ENCODE results near the gene TMC5. TPM values are rescaled to one million over a fixed set of nuclear protein-coding genes. Genes with fewer than 3 reads are reported as not detected.

The TMC5 gene
- total RNA-seq, 1 experiment from 2014 or later = 3.5 TPM

- no TSS peak for BruUV-seq (replicated peaks)
- POLR2A ChIA-PET (ENCODE audit: low non-redundant PET) = no interaction called here
- no peaks in the 10 kb centered on the region for H3K4me1 ChIP-seq (ENCODE audit: insufficient read depth, low read length, poor library complexity, severe bottlenecking)
- CTCF ChIA-PET = no interaction called here
- no peaks in the 10 kb centered on the region for H3K27me3 ChIP-seq (replicated peaks; ENCODE audit: insufficient read depth, low read depth, low read length, poor library complexity)
- H3K9me3 ChIP-seq (ENCODE audit: low read depth, low read length, poor library complexity, severe bottlenecking) = no peaks in the 10 kb centered on the region
- TF ChIP-seq CTCF (conservative IDR thresholded peaks at IDR 0.05; ENCODE audit: low read depth, low read length) = no peak
- TF ChIP-seq EZH2 (IDR thresholded peaks at IDR 0.05; ENCODE audit: borderline replicate concordance, low read depth, low read length, poor library complexity, severe bottlenecking) = no peak
- no peak overlapping the region for H3K4me3 ChIP-seq (ENCODE audit: low read depth, low read length, poor library complexity, severe bottlenecking)
- intact Hi-C loops (cut with micrococcal nuclease; ENCODE audit: unreplicated experiment) = no loop called here
- H3K36me3 ChIP-seq (ENCODE audit: insufficient read depth, low read length, poor library complexity, severe bottlenecking) = peaks cover 14% of the 10 kb centered on the region
- DNase-seq (ENCODE audit: low spot score) = no peak
- no peak overlapping the region for H3K27ac ChIP-seq (ENCODE audit: low read depth, low read length, poor library complexity, severe bottlenecking)
Measured at GRCh38 chr16:19499481-19499880, 81.8 kb downstream of the TMC5 start.

GRCh38 chr16:19502395-19503131 is 84.9 kb downstream of the TMC5 start:
- POLR2A ChIA-PET (ENCODE audit: low non-redundant PET) = interaction anchor here (0.6 kb wide), 1 partner anchor 89 kb away, joined by 11 read pairs; no protein-coding TSS in a partner anchor
- intact Hi-C loops (cut with micrococcal nuclease; ENCODE audit: unreplicated experiment) = loop anchor here (1.0 kb wide), 2 partner anchors 113 to 416 kb away; no protein-coding TSS in a partner anchor
- no peak for TF ChIP-seq EZH2 (IDR thresholded peaks at IDR 0.05; ENCODE audit: borderline replicate concordance, low read depth, low read length, poor library complexity, severe bottlenecking)
- TF ChIP-seq CTCF (conservative IDR thresholded peaks at IDR 0.05; ENCODE audit: low read depth, low read length) = peak; percentile 87
- peaks cover 31% of the 10 kb centered on the region for H3K36me3 ChIP-seq (ENCODE audit: insufficient read depth, low read length, poor library complexity, severe bottlenecking)
- no peaks in the 10 kb centered on the region for H3K4me1 ChIP-seq (ENCODE audit: insufficient read depth, low read length, poor library complexity, severe bottlenecking)
- H3K9me3 ChIP-seq (ENCODE audit: low read depth, low read length, poor library complexity, severe bottlenecking) = no peaks in the 10 kb centered on the region
- no TSS peak for BruUV-seq (replicated peaks)
- H3K27ac ChIP-seq (ENCODE audit: low read depth, low read length, poor library complexity, severe bottlenecking) = no peak overlapping the region
- no peaks in the 10 kb centered on the region for H3K27me3 ChIP-seq (replicated peaks; ENCODE audit: insufficient read depth, low read depth, low read length, poor library complexity)
- DNase-seq (ENCODE audit: low spot score) = peak; percentile 82
- no peak overlapping the region for H3K4me3 ChIP-seq (ENCODE audit: low read depth, low read length, poor library complexity, severe bottlenecking)
- CTCF ChIA-PET = interaction anchor here (0.5 to 2.3 kb wide), 8 partner anchors 14 to 417 kb away, joined by 3 to 18 read pairs (median 6); no protein-coding TSS in a partner anchor

GRCh38 chr16:19503461-19504075 is 85.9 kb downstream of the TMC5 start:
- no TSS peak for BruUV-seq (replicated peaks)
- POLR2A ChIA-PET (ENCODE audit: low non-redundant PET) = no interaction called here
- TF ChIP-seq CTCF (conservative IDR thresholded peaks at IDR 0.05; ENCODE audit: low read depth, low read length) (no peak), EZH2 (IDR thresholded peaks at IDR 0.05; ENCODE audit: borderline replicate concordance, low read depth, low read length, poor library complexity, severe bottlenecking) (no peak)
- intact Hi-C loops (cut with micrococcal nuclease; ENCODE audit: unreplicated experiment) = no loop called here
- H3K4me3 ChIP-seq (ENCODE audit: low read depth, low read length, poor library complexity, severe bottlenecking) = no peak overlapping the region
- no peaks in the 10 kb centered on the region for H3K9me3 ChIP-seq (ENCODE audit: low read depth, low read length, poor library complexity, severe bottlenecking)
- DNase-seq (ENCODE audit: low spot score) = no peak
- no peaks in the 10 kb centered on the region for H3K4me1 ChIP-seq (ENCODE audit: insufficient read depth, low read length, poor library complexity, severe bottlenecking)
- no peak overlapping the region for H3K27ac ChIP-seq (ENCODE audit: low read depth, low read length, poor library complexity, severe bottlenecking)
- H3K36me3 ChIP-seq (ENCODE audit: insufficient read depth, low read length, poor library complexity, severe bottlenecking) = peaks cover 31% of the 10 kb centered on the region
- no peaks in the 10 kb centered on the region for H3K27me3 ChIP-seq (replicated peaks; ENCODE audit: insufficient read depth, low read depth, low read length, poor library complexity)
- CTCF ChIA-PET = interaction anchor here (0.5 to 2.3 kb wide), 4 partner anchors 87 to 418 kb away, joined by 6 to 18 read pairs (median 8); no protein-coding TSS in a partner anchor

All from A673 (cell line).